GM10266 (cell line): Measurements from ENCODE around the gene TBRG4.

Source experiments
- DNase-seq: peaks from one replicate; pipeline ENCODE4 v3.0.0; 2012; ENCODE audit errors: extremely low spot score
- CTCF ChIP-seq: IDR thresholded peaks from 2 replicates; pipeline ENCODE4 v1.5.1; 2012; ENCODE audit warnings: mild to moderate bottlenecking, low read depth; ENCODE audit not compliant: control insufficient read depth, insufficient read depth; ENCODE audit errors: missing control alignments

The TBRG4 gene

GRCh38 chr7:45130910-45131309, 19.4 kb upstream of the TBRG4 start:
- TF ChIP-seq CTCF, result no peak
- DNase-seq, result no peak

GRCh38 chr7:45129906-45130305, 18.4 kb upstream of the TBRG4 start:
- TF ChIP-seq CTCF, result no peak
- DNase-seq, result no peak

GRCh38 chr7:45129181-45129800, 17.8 kb upstream of the TBRG4 start:
- no peak for TF ChIP-seq CTCF
- DNase-seq, result no peak

GRCh38 chr7:45126920-45127319, 15.4 kb upstream of the TBRG4 start:
- TF ChIP-seq CTCF, result no peak
- DNase-seq, result no peak

GRCh38 chr7:45126201-45126600, 14.7 kb upstream of the TBRG4 start:
- no peak for TF ChIP-seq CTCF
- no peak for DNase-seq

- DNase-seq, result no peak
- TF ChIP-seq CTCF, result no peak
These were observed 13.9 kb upstream of the TBRG4 start for GRCh38 chr7:45125193-45125904.
